Activated T-cell treated with anti-CD3 and anti-CD28 coated beads, Interleukin-2, amount 50 U/mL, for 48 hours (primary cell): ENCODE data around the gene KCNJ16.

Experiments used
- DNase-seq, 2 experiments: peaks; one replicate each; pipeline ENCODE4 v3.0.0-alpha.2; 2020

Gene KCNJ16

GRCh38 chr17:70099294-70099693 is 24.3 kb downstream of the KCNJ16 start:
- DNase-seq, result no peak

GRCh38 chr17:70099884-70100283 is 24.9 kb downstream of the KCNJ16 start:
- no peak for DNase-seq

GRCh38 chr17:70100983-70101382 is 26.0 kb downstream of the KCNJ16 start:
- no peak for DNase-seq

GRCh38 chr17:70102531-70102930 is 27.5 kb downstream of the KCNJ16 start:
- no peak for DNase-seq

- no peak for DNase-seq
Observed at GRCh38 chr17:70104791-70105523, 29.9 kb downstream of the KCNJ16 start.

- DNase-seq, result no peak
Observed at GRCh38 chr17:70105641-70106040, 30.6 kb downstream of the KCNJ16 start.

- no peak for DNase-seq
Observed at GRCh38 chr17:70106551-70106950, 31.5 kb downstream of the KCNJ16 start.

GRCh38 chr17:70107441-70107840 is 32.4 kb downstream of the KCNJ16 start:
- DNase-seq, result no peak

GRCh38 chr17:70107904-70108565 is 33.0 kb downstream of the KCNJ16 start:
- DNase-seq, result no peak

- DNase-seq, result no peak
Observed at GRCh38 chr17:70109497-70109896, 34.5 kb downstream of the KCNJ16 start.

- DNase-seq, result no peak
Observed at GRCh38 chr17:70110443-70110880, 35.4 kb downstream of the KCNJ16 start.

- no peak for DNase-seq
Observed at GRCh38 chr17:70111201-70111600, 36.2 kb downstream of the KCNJ16 start.

- DNase-seq, result no peak
Observed at GRCh38 chr17:70114405-70114804, 39.4 kb downstream of the KCNJ16 start.

GRCh38 chr17:70115126-70115525 is 40.1 kb downstream of the KCNJ16 start:
- DNase-seq, result no peak

GRCh38 chr17:70116919-70117318 is 41.9 kb downstream of the KCNJ16 start:
- no peak for DNase-seq

- no peak for DNase-seq
Observed at GRCh38 chr17:70119545-70119944, 44.5 kb downstream of the KCNJ16 start.

- DNase-seq, result no peak
Observed at GRCh38 chr17:70119983-70120382, 45.0 kb downstream of the KCNJ16 start.

- no peak for DNase-seq
Observed at GRCh38 chr17:70120425-70120824, 45.4 kb downstream of the KCNJ16 start.

GRCh38 chr17:70121126-70121525 is 46.1 kb downstream of the KCNJ16 start:
- no peak for DNase-seq

GRCh38 chr17:70123193-70123592 is 48.2 kb downstream of the KCNJ16 start:
- no peak for DNase-seq

GRCh38 chr17:70124723-70125122 is 49.7 kb downstream of the KCNJ16 start:
- DNase-seq, result no peak

GRCh38 chr17:70127221-70127873 is 52.3 kb downstream of the KCNJ16 start:
- DNase-seq, result no peak

GRCh38 chr17:70128727-70129238 is 53.8 kb downstream of the KCNJ16 start:
- no peak for DNase-seq

- no peak for DNase-seq
Observed at GRCh38 chr17:70130289-70130688, 55.3 kb downstream of the KCNJ16 start.
